NT2/D1 (cell line): Measurements from ENCODE around the gene CASP10.

ENCODE experiments used
- SUZ12 ChIP-seq: IDR thresholded peaks from 2 replicates; pipeline ENCODE4 v1.6.1; 2011; ENCODE audit not compliant: insufficient read length, insufficient read depth; ENCODE audit errors: extremely low read depth
- YY1 ChIP-seq: IDR thresholded peaks from 2 replicates; pipeline ENCODE4 v1.6.1; 2011; ENCODE audit not compliant: insufficient read length, insufficient read depth

GRCh38 chr2:201244829-201245228 lies 61.9 kb downstream of the CASP10 start:
- TF ChIP-seq YY1 = no peak
- no peak for TF ChIP-seq SUZ12
